OCI-LY7 (cell line): ENCODE data around the gene TM9SF2.

Experiments
- EZH2phosphoT487 ChIP-seq: fragments of 200-600 bp; sonication (generic); IDR thresholded peaks from 2 replicates; pipeline ENCODE4 v1.6.1; 2018; ENCODE audit warnings: low read depth, borderline replicate concordance, mild to moderate bottlenecking, mixed run types, antibody characterized with exemption, low read length, moderate library complexity, mixed read lengths
- TF ChIP-seq, protein P1 (sequence below): fragments of 200-600 bp; sonication (generic); conservative IDR thresholded peaks from 2 replicates; pipeline ENCODE4 v1.5.1; 2014; ENCODE audit warnings: mild to moderate bottlenecking, antibody characterized with exemption, low read length, moderate library complexity, mixed read lengths

DNA sequence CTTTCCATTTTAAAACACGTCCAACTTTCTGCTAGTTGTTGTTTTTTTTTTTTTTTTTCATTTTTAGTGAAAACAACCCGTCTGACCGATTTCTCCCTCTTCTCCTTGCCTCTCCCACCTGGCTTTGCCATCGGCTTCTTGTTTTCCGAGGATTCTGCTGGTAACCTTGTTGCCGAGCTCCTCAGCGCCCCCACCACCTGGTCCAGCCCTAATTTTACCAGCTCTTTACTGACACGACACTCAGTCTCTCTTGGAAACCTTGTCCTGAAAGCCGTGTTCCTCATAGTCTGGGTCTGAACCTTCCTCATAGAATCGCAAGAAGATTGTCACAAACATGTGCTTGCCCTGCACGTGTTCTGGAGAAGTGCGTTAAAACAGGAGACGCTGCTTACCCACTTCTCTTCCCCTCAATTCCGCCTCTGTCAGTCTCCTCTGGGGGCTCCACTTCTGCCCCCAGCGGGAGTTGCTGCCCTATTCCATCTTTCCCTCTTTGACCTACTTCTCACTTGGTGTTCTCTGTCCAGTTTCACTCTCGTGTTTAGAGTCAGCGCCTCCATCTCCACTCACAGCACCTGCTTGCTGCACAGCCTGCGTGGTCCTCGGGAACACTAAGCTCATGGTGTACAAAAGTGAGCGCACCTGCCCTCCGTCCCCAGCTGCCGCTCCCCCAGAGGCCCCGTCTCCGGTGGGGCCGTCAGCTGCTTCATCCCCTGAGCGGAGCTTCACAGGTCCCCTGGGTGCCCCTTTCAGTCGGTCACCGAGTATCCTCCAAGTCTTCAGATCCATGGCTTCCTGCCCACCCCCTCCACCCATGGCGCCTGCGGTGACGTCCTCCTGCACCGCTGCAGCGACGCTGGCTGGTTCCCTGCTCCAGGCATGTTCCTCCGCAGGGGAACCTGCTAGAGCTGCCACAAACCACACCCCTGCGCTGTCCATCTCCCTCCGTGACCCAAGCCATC is 65.1 kb downstream of the TM9SF2 start:
- TF ChIP-seq, protein P1, sequence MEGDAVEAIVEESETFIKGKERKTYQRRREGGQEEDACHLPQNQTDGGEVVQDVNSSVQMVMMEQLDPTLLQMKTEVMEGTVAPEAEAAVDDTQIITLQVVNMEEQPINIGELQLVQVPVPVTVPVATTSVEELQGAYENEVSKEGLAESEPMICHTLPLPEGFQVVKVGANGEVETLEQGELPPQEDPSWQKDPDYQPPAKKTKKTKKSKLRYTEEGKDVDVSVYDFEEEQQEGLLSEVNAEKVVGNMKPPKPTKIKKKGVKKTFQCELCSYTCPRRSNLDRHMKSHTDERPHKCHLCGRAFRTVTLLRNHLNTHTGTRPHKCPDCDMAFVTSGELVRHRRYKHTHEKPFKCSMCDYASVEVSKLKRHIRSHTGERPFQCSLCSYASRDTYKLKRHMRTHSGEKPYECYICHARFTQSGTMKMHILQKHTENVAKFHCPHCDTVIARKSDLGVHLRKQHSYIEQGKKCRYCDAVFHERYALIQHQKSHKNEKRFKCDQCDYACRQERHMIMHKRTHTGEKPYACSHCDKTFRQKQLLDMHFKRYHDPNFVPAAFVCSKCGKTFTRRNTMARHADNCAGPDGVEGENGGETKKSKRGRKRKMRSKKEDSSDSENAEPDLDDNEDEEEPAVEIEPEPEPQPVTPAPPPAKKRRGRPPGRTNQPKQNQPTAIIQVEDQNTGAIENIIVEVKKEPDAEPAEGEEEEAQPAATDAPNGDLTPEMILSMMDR, result no peak
- TF ChIP-seq EZH2phosphoT487, result no peak
